ENCODE measurements around the gene TMCC2.
"Not testable (repeated sequence)": the region's sequence is repeated elsewhere in the genome, so short reads cannot be mapped to it uniquely, and the experiment has no call there.

The TMCC2 gene

DNA sequence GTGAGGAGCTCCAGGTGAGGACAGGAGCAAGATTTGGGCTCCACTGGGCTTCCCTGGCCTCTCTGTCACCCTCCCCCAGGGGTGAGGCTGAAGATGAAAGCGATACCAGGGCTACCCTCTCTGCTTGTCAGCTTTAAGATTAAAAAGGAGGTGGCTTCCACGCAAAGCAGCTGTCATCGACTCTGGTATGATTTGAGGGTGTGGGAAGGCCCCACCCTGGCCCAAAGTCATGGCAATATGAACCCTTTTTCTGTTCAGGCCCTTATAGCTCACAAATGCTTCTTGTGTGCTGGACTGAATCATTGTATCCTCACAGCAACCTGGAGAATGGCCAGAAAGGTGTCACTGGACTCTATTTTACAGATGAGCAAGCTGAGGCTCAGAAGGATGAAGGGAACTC is 52.2 kb downstream of the TMCC2 start:
- H3K4me1 ChIP-seq (ENCODE audit: low read depth, poor library complexity, severe bottlenecking), result peaks cover 79% of the 10 kb centered on the region
- H3K9ac ChIP-seq, result no peak overlapping the region
- no peaks in the 10 kb centered on the region for H3K36me3 ChIP-seq (ENCODE audit: insufficient read depth)
- peak overlapping the region; percentile 16; the same call in 1 of the 2 replicates for H3K27ac ChIP-seq
- no peaks in the 10 kb centered on the region for H4K20me1 ChIP-seq (ENCODE audit: insufficient read depth)
- H3K4me2 ChIP-seq, result peak overlapping the region; percentile 81
- no peak overlapping the region for H2AFZ ChIP-seq (ENCODE audit: low read depth)
- H3K4me3 ChIP-seq (IDR thresholded peaks at IDR 0.05; ENCODE audit: insufficient read depth, low read depth, low read length), result no peak overlapping the region
- no peaks in the 10 kb centered on the region for H3K27me3 ChIP-seq (ENCODE audit: insufficient read depth, low read depth)
- TF ChIP-seq, protein P1, sequence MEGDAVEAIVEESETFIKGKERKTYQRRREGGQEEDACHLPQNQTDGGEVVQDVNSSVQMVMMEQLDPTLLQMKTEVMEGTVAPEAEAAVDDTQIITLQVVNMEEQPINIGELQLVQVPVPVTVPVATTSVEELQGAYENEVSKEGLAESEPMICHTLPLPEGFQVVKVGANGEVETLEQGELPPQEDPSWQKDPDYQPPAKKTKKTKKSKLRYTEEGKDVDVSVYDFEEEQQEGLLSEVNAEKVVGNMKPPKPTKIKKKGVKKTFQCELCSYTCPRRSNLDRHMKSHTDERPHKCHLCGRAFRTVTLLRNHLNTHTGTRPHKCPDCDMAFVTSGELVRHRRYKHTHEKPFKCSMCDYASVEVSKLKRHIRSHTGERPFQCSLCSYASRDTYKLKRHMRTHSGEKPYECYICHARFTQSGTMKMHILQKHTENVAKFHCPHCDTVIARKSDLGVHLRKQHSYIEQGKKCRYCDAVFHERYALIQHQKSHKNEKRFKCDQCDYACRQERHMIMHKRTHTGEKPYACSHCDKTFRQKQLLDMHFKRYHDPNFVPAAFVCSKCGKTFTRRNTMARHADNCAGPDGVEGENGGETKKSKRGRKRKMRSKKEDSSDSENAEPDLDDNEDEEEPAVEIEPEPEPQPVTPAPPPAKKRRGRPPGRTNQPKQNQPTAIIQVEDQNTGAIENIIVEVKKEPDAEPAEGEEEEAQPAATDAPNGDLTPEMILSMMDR (conservative IDR thresholded peaks at IDR 0.05; ENCODE audit: low read depth, low read length), result no peak
- no peaks in the 10 kb centered on the region for H3K79me2 ChIP-seq (ENCODE audit: insufficient read depth, low read depth)

DNA sequence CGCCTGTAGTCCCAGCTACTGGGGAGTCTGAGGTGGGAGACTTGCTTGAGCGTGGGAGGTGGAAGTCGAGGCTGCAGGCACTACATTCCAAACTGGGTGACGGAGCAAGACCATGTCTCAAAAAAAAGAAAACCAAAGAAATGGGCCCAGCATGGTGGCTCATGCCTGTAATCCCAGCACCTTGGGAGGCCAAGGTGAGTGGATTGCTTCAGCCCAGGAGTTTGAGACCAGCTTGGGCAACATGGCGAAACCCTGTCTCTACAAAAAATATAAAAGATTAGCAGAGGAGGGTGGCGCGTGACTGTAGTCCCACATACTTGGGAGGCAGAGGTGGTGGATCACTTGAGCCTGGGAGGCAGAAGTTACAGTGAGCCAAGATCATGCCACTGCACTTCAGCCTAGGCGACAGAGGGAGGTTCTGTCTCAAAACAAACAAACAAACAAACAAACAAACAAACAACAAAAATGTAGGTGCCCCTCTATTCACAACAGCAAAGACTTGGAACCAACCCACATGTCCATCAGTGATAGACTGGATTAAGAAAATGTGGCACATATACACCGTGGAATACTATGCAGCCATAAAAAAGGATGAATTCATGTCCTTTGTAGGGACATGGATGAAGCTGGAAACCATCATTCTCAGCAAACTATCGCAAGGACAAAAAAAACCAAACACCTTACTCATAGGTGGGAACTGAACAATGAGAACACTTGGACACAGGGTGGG is 53.1 kb downstream of the TMCC2 start:
- H4K20me1 ChIP-seq (ENCODE audit: insufficient read depth); H2AFZ ChIP-seq (ENCODE audit: low read depth); H3K79me2 ChIP-seq (ENCODE audit: insufficient read depth, low read depth); H3K36me3 ChIP-seq (ENCODE audit: insufficient read depth); H3K27me3 ChIP-seq (ENCODE audit: insufficient read depth, low read depth); H3K27ac ChIP-seq; H3K9ac ChIP-seq; H3K4me3 ChIP-seq (IDR thresholded peaks at IDR 0.05; ENCODE audit: insufficient read depth, low read depth, low read length): not testable (repeated sequence)
- Histone ChIP-seq H3K4me2 (peak overlapping the region; percentile 81), H3K4me1 (ENCODE audit: low read depth, poor library complexity, severe bottlenecking) (peaks cover 79% of the 10 kb centered on the region)

DNA sequence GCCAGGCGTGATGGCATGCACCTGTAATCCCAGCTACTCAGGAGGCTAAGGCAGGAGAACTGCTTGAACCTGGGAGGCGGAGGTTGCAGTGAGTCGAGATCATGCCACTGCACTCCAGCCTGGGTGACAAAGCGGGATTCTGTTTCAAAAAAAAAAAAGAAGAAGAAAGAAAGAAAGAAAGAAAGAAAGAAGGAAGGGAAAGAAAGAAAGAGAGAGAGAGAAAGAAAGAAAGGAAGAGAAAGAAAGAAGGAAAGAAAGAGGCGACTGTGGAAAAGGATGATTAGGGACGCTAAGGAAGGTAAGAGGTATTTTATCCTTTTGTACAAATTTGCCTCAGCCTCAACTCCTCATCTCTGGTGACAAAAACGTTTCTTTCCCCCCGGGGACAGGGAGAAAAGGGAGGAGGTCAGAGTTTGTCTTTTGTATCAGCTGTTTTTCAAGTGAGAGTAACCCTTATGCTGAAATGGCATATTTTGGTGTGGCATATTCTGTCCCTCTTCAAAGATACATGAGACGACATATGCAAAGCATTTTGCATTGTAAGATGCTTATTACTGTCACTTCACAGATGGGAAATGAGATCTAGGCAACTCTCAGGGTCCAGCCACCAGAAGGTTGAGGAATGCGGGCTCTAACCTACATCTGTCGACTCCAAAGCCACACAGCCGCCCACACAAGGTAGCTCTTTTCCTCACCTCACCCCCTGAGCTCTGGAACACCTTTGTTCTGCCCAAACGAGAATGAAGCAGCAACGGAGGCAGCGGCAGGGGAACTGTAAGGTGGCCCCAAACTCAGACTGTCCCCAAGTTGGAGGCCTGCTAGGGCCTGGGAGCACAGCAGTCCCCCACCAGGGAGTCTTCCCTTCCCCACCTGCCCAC is 55.8 kb downstream of the TMCC2 start:
- Histone ChIP-seq H3K4me1 (ENCODE audit: low read depth, poor library complexity, severe bottlenecking) (peaks cover 96% of the 10 kb centered on the region), H2AFZ (ENCODE audit: low read depth) (peak overlapping the region; percentile 42)

DNA sequence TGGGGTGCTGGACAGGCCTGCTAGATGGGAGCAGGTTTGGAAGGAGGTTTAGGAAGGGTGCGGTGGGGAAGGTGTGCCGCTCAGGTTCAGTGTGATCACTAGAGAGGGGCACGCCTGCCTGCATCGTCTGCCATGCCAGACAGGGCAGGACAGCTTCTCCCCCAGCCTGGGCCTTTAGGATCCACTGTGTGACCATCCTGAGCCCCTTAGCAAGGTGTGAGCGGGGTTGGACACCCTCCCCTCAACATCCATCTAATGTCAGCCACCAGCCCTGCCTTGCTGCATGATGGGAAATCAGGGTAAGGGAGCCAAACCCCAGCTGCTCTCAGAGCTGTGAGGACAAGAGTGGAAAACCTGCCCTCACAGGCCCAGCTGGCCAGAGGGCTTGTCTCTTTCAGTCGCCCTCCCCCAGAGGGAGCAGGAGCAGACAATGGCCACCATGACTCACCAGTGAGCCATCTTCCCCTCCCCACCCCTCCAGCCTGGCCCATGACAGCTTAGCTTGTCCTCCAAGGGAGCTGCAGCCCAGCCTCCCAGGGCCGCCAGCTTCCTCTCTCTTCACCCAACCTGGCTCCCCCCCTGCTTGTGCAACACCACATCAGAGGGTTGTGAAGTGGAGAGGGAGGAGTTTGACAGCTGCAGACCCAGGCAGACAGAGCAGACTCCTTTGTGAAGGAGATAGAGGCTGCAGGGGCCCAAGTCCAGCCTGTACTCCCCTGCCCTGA is 56.8 kb downstream of the TMCC2 start:
- Histone ChIP-seq H2AFZ (ENCODE audit: low read depth) (peak overlapping the region; percentile 42; the same call in 1 of the 2 replicates), H3K9ac (peak overlapping the region; percentile 28; the same call in 1 of the 2 replicates), H3K36me3 (ENCODE audit: insufficient read depth) (no peaks in the 10 kb centered on the region), H3K27ac (peak overlapping the region; percentile 76), H3K4me3 (IDR thresholded peaks at IDR 0.05; ENCODE audit: insufficient read depth, low read depth, low read length) (no peak overlapping the region), H3K4me1 (ENCODE audit: low read depth, poor library complexity, severe bottlenecking) (peaks cover 96% of the 10 kb centered on the region), H3K79me2 (ENCODE audit: insufficient read depth, low read depth) (no peaks in the 10 kb centered on the region), H3K4me2 (peak overlapping the region; percentile 99), H3K27me3 (ENCODE audit: insufficient read depth, low read depth) (no peaks in the 10 kb centered on the region), H4K20me1 (ENCODE audit: insufficient read depth) (no peaks in the 10 kb centered on the region)
- TF ChIP-seq, protein P1 (conservative IDR thresholded peaks at IDR 0.05; ENCODE audit: low read depth, low read length), result no peak

More for the DNA sequence above, 55.8 kb downstream of the TMCC2 start:
- Histone ChIP-seq H3K27me3 (ENCODE audit: insufficient read depth, low read depth) (no peaks in the 10 kb centered on the region), H3K9ac (peak overlapping the region; percentile 28; the same call in 1 of the 2 replicates), H3K4me3 (IDR thresholded peaks at IDR 0.05; ENCODE audit: insufficient read depth, low read depth, low read length) (no peak overlapping the region), H3K4me2 (peak overlapping the region; percentile 99), H3K36me3 (ENCODE audit: insufficient read depth) (no peaks in the 10 kb centered on the region), H3K79me2 (ENCODE audit: insufficient read depth, low read depth) (no peaks in the 10 kb centered on the region), H4K20me1 (ENCODE audit: insufficient read depth) (no peaks in the 10 kb centered on the region), H3K27ac (peak overlapping the region; percentile 76)
- TF ChIP-seq, protein P1 (conservative IDR thresholded peaks at IDR 0.05; ENCODE audit: low read depth, low read length), result no peak
